HL-60 (cell line): ENCODE measurements around the gene RGS4.

Experiments used
- DNase-seq, 2 experiments: peaks; one replicate each; pipeline ENCODE4 v3.0.0-alpha.2; 2010 to 2020; ENCODE audit warnings: low read depth in 1 of 2, low spot score in 1 of 2
- H3K27ac ChIP-seq: fragments of 250-450 bp; sonication (Bioruptor Pico); replicated peaks from 2 replicates; pipeline ENCODE4 v1.5.1; 2020; ENCODE audit warnings: mild to moderate bottlenecking, moderate library complexity
- H3K27me3 ChIP-seq: fragments of 250-450 bp; sonication (Bioruptor Pico); 2 replicates; pipeline ENCODE4 v1.5.1; 2021; ENCODE audit warnings: mild to moderate bottlenecking, moderate library complexity; ENCODE audit not compliant: insufficient read depth, poor library complexity, severe bottlenecking
- H3K4me3 ChIP-seq: replicated peaks from 2 replicates; pipeline ENCODE4 v1.5.1; 2011; ENCODE audit warnings: mild to moderate bottlenecking, control low read depth, low read length; ENCODE audit not compliant: insufficient read depth
- CTCF ChIP-seq: IDR thresholded peaks from one replicate; pipeline ENCODE4 v1.5.1; 2011; ENCODE audit warnings: low read length, control low read depth, inconsistent platforms; ENCODE audit not compliant: insufficient read depth
- GABPA ChIP-seq: IDR thresholded peaks from 2 replicates; pipeline ENCODE4 v1.6.1; 2012; ENCODE audit warnings: low read depth
- POLR2AphosphoS5 ChIP-seq: IDR thresholded peaks from 2 replicates; pipeline ENCODE4 v1.6.1; 2012; ENCODE audit warnings: low read depth
- REST ChIP-seq: IDR thresholded peaks from 2 replicates; pipeline ENCODE4 v1.6.1; 2012; ENCODE audit warnings: low read depth; ENCODE audit not compliant: insufficient replicate concordance
- SPI1 ChIP-seq: IDR thresholded peaks from 2 replicates; pipeline ENCODE4 v1.6.1; 2012; ENCODE audit warnings: low read depth, mild to moderate bottlenecking, borderline replicate concordance
- long read RNA-seq: library from polyadenylated mRNA; unstranded; transcript quantifications from one replicate; pipeline ENCODE4 v2.0.0, GENCODE V29; 2020

Gene RGS4
- long read RNA-seq: 0 reads

GRCh38 chr1:163069142-163069541 lies at the start of gene RGS4:
Gene RGS4 (plus strand): TSS chr1:163069361. CDS start chr1:163069485, 124 bp downstream.
- Histone ChIP-seq H3K27ac (no peak within 1 kb of the TSS), H3K4me3 (no peak within 1 kb of the TSS), H3K27me3 (peaks cover 26% of the 10 kb centered on the region)
- no peak for DNase-seq
- no peak for TF ChIP-seq SPI1
- no peak for TF ChIP-seq CTCF
- no peak for TF ChIP-seq POLR2AphosphoS5
- TF ChIP-seq REST: no peak
- TF ChIP-seq GABPA: no peak

- Histone ChIP-seq H3K4me3 (no peak overlapping the region), H3K27ac (no peak overlapping the region), H3K27me3 (no peaks in the 10 kb centered on the region)
- DNase-seq: no peak
- TF ChIP-seq GABPA (no peak), POLR2AphosphoS5 (no peak), CTCF (no peak)
These were observed 47.0 kb upstream of the RGS4 start for GRCh38 chr1:163022129-163022528.

GRCh38 chr1:163027610-163028009 lies 41.6 kb upstream of the RGS4 start:
- Histone ChIP-seq H3K4me3 (no peak overlapping the region), H3K27ac (no peak overlapping the region), H3K27me3 (no peaks in the 10 kb centered on the region)
- no peak for DNase-seq
- TF ChIP-seq POLR2AphosphoS5 (no peak), GABPA (no peak), CTCF (no peak), REST (no peak), SPI1 (no peak)

- TF ChIP-seq REST (no peak), CTCF (no peak), GABPA (no peak), SPI1 (no peak), POLR2AphosphoS5 (no peak)
- no peaks in the 10 kb centered on the region for H3K27me3 ChIP-seq
- DNase-seq: no peak
- H3K4me3 ChIP-seq: no peak overlapping the region
- H3K27ac ChIP-seq: no peak overlapping the region
These were observed 39.3 kb upstream of the RGS4 start for GRCh38 chr1:163029901-163030300.
